Measurements from ENCODE around the gene NPAS2. TPM values are rescaled to one million over a fixed set of nuclear protein-coding genes. Genes with fewer than 3 reads are reported as not detected.

Gene NPAS2
- total and polyA plus RNA-seq, 2 experiments from 2014 or later = 0.55 to 0.89 TPM

DNA sequence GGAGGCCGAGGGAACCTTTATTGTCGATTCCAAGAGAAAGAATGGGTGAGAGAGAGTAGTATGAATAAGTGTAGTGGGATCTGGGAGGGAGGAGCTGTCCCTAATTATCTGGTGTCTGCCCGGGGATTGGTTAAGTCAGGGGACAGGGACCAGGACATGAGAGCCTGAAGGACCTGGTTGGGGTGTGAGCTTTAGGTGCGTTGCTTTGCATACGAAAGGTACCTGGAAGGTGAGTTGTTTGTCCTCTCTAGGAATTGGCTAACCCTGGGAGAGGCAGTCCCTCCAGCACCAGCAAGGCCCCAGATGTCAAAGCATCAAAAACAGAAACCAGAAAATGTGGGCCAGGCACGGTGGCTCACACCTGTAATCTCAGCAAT is 134.1 kb downstream of the NPAS2 start:
- Histone ChIP-seq H3K36me3 (no peaks in the 10 kb centered on the region), H3K4me1 (ENCODE audit: low read depth) (no peaks in the 10 kb centered on the region)
- no peak for DNase-seq (ENCODE audit: low read depth in 1 of 2, low spot score in 1 of 2)

DNA sequence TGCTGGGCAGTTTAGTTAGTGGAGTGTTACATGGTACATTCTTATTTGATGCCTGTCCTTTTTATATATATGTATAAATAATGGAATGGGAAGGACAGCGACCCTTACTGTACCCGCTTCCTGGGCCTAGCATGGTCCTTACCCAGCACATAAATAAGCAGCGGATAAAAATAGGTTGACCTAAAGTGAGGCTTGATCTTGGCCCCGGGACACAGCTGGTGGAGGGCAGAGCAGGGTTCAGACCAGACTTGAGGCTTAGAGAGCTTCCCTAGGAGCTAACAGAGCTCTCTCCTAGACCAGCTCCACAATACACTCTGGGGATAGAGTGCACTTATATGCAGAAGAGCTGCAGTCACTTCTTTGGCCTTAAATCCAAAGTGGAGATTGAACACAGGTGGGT is 135.3 kb downstream of the NPAS2 start:
- Histone ChIP-seq H3K4me3 (no peak overlapping the region), H3K27ac (no peak overlapping the region), H3K4me1 (ENCODE audit: low read depth) (no peaks in the 10 kb centered on the region), H3K9me3 (ENCODE audit: low read depth) (no peaks in the 10 kb centered on the region), H3K27me3 (no peaks in the 10 kb centered on the region), H3K36me3 (no peaks in the 10 kb centered on the region)
- TF ChIP-seq, protein P1, sequence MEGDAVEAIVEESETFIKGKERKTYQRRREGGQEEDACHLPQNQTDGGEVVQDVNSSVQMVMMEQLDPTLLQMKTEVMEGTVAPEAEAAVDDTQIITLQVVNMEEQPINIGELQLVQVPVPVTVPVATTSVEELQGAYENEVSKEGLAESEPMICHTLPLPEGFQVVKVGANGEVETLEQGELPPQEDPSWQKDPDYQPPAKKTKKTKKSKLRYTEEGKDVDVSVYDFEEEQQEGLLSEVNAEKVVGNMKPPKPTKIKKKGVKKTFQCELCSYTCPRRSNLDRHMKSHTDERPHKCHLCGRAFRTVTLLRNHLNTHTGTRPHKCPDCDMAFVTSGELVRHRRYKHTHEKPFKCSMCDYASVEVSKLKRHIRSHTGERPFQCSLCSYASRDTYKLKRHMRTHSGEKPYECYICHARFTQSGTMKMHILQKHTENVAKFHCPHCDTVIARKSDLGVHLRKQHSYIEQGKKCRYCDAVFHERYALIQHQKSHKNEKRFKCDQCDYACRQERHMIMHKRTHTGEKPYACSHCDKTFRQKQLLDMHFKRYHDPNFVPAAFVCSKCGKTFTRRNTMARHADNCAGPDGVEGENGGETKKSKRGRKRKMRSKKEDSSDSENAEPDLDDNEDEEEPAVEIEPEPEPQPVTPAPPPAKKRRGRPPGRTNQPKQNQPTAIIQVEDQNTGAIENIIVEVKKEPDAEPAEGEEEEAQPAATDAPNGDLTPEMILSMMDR (IDR thresholded peaks at IDR 0.05; ENCODE audit: low read depth, low read length) = no peak
- DNase-seq (ENCODE audit: low read depth in 1 of 2, low spot score in 1 of 2) = no peak

More for the DNA sequence above, 134.1 kb downstream of the NPAS2 start:
- Histone ChIP-seq H3K27ac (no peak overlapping the region), H3K9me3 (ENCODE audit: low read depth) (no peaks in the 10 kb centered on the region), H3K27me3 (no peaks in the 10 kb centered on the region), H3K4me3 (no peak overlapping the region)
- TF ChIP-seq, protein P1 (IDR thresholded peaks at IDR 0.05; ENCODE audit: low read depth, low read length) = no peak

DNA sequence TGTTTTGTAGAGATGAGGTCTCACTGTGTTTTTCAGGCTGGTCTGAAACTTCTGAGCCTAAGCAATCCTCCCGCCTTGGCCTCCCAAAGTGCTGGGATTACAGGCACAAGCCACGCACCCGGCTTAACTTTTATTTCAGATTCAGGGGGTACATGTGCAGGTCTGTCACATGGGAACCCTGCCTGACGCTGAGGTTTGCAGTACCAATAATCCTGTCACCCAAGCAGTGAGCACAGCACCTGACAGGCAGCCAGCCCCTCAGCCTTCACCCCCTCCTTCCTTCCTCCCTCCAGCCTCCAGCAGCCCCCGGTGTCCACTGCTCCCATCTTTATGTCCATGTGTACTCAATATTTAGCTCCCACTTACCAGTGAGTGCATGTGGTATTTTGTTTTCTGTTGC is 136.1 kb downstream of the NPAS2 start:
- H3K36me3 ChIP-seq = no peaks in the 10 kb centered on the region
- no peak for DNase-seq (ENCODE audit: low read depth in 1 of 2, low spot score in 1 of 2)

DNA sequence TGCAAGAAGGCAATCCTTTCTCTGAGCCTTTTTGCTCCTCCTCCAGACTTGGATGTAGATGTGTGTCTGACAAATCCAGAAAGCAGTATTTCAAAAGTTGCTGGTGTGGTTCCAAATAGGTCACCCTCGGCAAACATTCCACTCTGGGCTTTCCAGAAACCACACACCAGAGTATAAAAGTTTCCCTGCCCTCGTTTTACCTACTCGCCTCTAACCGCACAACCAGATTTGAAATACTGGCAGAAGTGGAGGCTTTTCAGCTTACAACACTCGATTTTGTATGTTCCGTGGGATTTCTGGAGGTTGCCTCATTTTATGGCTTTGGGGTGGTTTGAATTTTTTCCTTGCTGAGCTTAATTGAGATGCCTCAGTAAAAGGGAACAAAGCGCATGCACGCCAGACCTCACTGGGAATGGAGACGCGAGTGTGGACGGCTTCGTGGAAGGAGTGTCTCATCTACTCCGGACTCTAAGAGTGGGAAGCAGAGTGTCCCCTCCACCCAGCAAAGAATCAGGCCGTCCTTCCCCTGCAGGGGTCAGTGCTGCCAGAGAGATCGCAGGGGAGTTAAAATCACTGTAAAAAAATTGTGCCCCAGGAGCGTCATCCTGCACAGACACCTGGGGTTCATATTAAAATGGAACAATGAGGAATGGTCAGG is 138.2 kb downstream of the NPAS2 start:
- Histone ChIP-seq H3K9me3 (ENCODE audit: low read depth) (no peaks in the 10 kb centered on the region), H3K4me1 (ENCODE audit: low read depth) (no peaks in the 10 kb centered on the region), H3K36me3 (no peaks in the 10 kb centered on the region), H3K27me3 (no peaks in the 10 kb centered on the region), H3K4me3 (no peak overlapping the region), H3K27ac (no peak overlapping the region)
- DNase-seq (ENCODE audit: low read depth in 1 of 2, low spot score in 1 of 2) = peak in 1 of 2 donors; percentile 97
- TF ChIP-seq, protein P1 (IDR thresholded peaks at IDR 0.05; ENCODE audit: low read depth, low read length) = no peak

More for the DNA sequence above, 136.1 kb downstream of the NPAS2 start:
- Histone ChIP-seq H3K9me3 (ENCODE audit: low read depth) (no peaks in the 10 kb centered on the region), H3K27me3 (no peaks in the 10 kb centered on the region), H3K4me1 (ENCODE audit: low read depth) (no peaks in the 10 kb centered on the region), H3K4me3 (no peak overlapping the region), H3K27ac (no peak overlapping the region)
- TF ChIP-seq, protein P1 (IDR thresholded peaks at IDR 0.05; ENCODE audit: low read depth, low read length) = no peak

DNA sequence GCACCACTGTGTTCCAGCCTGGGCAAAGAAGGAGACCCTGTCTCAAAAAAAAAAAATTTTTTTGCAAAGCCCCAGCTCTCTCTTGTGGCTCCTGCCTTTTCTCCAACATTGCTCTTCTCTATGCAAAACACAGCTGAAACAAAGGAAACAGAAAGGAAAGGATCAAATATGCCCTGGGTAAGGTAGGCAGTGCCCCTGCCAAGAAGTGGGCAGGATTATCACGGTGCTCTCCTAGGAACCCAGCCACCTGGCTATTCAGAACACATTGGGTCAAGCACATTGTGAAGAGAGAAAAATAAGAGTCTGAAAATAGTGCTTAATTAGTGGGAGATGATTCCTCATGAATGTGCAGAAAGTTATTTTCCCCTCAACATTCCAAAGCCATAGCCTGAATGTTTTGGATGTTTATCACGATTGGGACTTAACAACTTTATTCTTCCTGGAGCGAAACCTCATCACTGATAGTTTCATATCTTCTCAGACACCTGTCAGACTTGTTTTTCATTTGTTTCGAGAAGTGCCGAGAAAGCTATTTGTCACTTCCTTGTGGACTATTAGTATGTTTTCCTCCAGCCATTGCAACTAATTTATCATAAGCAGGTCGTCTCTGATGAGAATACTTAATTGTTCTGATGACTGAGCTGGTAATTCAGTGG is 139.4 kb downstream of the NPAS2 start:
- H3K9me3 ChIP-seq (ENCODE audit: low read depth) = no peaks in the 10 kb centered on the region
- no peak overlapping the region for H3K27ac ChIP-seq
- peak in 1 of 2 donors; percentile 39 for DNase-seq (ENCODE audit: low read depth in 1 of 2, low spot score in 1 of 2)
- H3K4me3 ChIP-seq = no peak overlapping the region
- no peaks in the 10 kb centered on the region for H3K36me3 ChIP-seq
- H3K4me1 ChIP-seq (ENCODE audit: low read depth) = no peaks in the 10 kb centered on the region
- TF ChIP-seq, protein P1 (IDR thresholded peaks at IDR 0.05; ENCODE audit: low read depth, low read length) = no peak
- no peaks in the 10 kb centered on the region for H3K27me3 ChIP-seq

All from cardiac muscle cell (in vitro differentiated cells and primary cell).